Liver (tissue), 3 donors: ENCODE results near the gene PRAMEF20.
"Not testable (repeated sequence)": the region's sequence is repeated elsewhere in the genome, so short reads cannot be mapped to it uniquely, and the experiment has no call there.

Experiments
- GABPA ChIP-seq, 2 donors: IDR thresholded peaks in 1 of 2; conservative IDR thresholded peaks in 1 of 2; 2 replicates each; pipeline ENCODE4 v1.6.1; 2016; ENCODE audit warnings: antibody characterized with exemption in 2 of 2, mild to moderate bottlenecking in 1 of 2, moderate library complexity in 1 of 2
- JUND ChIP-seq, 2 donors: IDR thresholded peaks; 2 replicates each; pipeline ENCODE4 v1.6.1; 2016; ENCODE audit warnings: antibody characterized with exemption in 2 of 2
- YY1 ChIP-seq: IDR thresholded peaks from 2 replicates; pipeline ENCODE4 v1.6.1; 2016; ENCODE audit warnings: antibody characterized with exemption, mild to moderate bottlenecking
- ZBTB33 ChIP-seq: IDR thresholded peaks from 2 replicates; pipeline ENCODE4 v1.6.1; 2016; ENCODE audit warnings: antibody characterized with exemption
- TF ChIP-seq, protein P1 (sequence below): fragments of 150-350 bp; IDR thresholded peaks from 2 replicates; pipeline ENCODE4 v1.5.1; 2017; ENCODE audit warnings: improper control_type of control experiment, low read depth, low read length; ENCODE audit not compliant: missing input control
- TF ChIP-seq, protein P2 (sequence below): IDR thresholded peaks from 2 replicates; pipeline ENCODE4 v1.6.1; 2016; ENCODE audit warnings: antibody characterized with exemption, mild to moderate bottlenecking
- TF ChIP-seq, protein P3 (sequence below): IDR thresholded peaks from 2 replicates; pipeline ENCODE4 v1.6.1; 2016; ENCODE audit warnings: antibody characterized with exemption
- donor health status: healthy.
- donor health status: healthy.

- TF ChIP-seq, protein P1, sequence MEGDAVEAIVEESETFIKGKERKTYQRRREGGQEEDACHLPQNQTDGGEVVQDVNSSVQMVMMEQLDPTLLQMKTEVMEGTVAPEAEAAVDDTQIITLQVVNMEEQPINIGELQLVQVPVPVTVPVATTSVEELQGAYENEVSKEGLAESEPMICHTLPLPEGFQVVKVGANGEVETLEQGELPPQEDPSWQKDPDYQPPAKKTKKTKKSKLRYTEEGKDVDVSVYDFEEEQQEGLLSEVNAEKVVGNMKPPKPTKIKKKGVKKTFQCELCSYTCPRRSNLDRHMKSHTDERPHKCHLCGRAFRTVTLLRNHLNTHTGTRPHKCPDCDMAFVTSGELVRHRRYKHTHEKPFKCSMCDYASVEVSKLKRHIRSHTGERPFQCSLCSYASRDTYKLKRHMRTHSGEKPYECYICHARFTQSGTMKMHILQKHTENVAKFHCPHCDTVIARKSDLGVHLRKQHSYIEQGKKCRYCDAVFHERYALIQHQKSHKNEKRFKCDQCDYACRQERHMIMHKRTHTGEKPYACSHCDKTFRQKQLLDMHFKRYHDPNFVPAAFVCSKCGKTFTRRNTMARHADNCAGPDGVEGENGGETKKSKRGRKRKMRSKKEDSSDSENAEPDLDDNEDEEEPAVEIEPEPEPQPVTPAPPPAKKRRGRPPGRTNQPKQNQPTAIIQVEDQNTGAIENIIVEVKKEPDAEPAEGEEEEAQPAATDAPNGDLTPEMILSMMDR, result not testable (repeated sequence)
- TF ChIP-seq YY1; ZBTB33; GABPA (IDR thresholded peaks at IDR 0.05 in 1 of 2, conservative IDR thresholded peaks at IDR 0.05 in 1 of 2); JUND (IDR thresholded peaks at IDR 0.05): not testable (repeated sequence)
- TF ChIP-seq, protein P2, sequence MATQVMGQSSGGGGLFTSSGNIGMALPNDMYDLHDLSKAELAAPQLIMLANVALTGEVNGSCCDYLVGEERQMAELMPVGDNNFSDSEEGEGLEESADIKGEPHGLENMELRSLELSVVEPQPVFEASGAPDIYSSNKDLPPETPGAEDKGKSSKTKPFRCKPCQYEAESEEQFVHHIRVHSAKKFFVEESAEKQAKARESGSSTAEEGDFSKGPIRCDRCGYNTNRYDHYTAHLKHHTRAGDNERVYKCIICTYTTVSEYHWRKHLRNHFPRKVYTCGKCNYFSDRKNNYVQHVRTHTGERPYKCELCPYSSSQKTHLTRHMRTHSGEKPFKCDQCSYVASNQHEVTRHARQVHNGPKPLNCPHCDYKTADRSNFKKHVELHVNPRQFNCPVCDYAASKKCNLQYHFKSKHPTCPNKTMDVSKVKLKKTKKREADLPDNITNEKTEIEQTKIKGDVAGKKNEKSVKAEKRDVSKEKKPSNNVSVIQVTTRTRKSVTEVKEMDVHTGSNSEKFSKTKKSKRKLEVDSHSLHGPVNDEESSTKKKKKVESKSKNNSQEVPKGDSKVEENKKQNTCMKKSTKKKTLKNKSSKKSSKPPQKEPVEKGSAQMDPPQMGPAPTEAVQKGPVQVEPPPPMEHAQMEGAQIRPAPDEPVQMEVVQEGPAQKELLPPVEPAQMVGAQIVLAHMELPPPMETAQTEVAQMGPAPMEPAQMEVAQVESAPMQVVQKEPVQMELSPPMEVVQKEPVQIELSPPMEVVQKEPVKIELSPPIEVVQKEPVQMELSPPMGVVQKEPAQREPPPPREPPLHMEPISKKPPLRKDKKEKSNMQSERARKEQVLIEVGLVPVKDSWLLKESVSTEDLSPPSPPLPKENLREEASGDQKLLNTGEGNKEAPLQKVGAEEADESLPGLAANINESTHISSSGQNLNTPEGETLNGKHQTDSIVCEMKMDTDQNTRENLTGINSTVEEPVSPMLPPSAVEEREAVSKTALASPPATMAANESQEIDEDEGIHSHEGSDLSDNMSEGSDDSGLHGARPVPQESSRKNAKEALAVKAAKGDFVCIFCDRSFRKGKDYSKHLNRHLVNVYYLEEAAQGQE, result not testable (repeated sequence)
- TF ChIP-seq, protein P3, sequence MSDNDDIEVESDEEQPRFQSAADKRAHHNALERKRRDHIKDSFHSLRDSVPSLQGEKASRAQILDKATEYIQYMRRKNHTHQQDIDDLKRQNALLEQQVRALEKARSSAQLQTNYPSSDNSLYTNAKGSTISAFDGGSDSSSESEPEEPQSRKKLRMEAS, result not testable (repeated sequence)
Measured at GRCh38 chr1:13389332-13389731, 20.9 kb upstream of the PRAMEF20 start, which contains the start of gene PRAMEF17.
